ENCODE data around the gene DNPH1.

DNPH1 gene

DNA sequence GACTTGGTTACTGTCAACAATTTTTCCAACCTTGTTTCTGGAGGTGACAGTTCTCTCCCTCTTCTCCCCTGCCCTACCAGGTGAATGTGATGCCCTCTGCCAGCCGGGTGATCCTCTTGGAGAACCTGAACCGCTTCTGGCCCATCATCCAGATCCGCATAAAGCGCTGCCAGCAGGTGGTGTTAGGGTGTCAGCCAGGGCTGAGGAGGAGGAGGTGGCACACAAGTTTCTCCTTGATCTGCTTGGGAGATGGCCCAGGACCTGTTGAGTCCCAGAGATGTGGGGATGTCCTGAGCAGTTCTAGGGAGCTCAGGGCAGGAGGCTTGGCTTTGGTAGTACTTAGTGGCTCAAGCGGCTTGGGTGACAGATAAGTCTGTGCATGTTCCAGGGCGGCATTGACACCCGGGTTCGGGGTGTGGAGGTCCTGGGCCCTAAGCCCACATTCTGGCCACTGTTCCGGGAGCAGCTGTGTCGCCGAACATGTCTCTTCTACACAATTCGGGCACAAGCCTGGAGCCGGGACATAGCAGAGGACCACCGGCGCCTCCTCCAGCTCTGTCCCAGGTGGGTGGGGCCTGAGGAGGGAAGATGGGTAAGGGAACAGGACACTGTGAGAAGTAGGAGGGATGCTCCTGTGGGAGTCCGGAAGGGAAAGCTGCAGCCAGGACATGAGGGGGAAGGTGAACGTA lies 26.1 kb downstream of the DNPH1 start:
- TF ChIP-seq ZBTB7A (IDR thresholded peaks at IDR 0.05; ENCODE audit: low read depth) = no peak
- TF ChIP-seq, protein P1, sequence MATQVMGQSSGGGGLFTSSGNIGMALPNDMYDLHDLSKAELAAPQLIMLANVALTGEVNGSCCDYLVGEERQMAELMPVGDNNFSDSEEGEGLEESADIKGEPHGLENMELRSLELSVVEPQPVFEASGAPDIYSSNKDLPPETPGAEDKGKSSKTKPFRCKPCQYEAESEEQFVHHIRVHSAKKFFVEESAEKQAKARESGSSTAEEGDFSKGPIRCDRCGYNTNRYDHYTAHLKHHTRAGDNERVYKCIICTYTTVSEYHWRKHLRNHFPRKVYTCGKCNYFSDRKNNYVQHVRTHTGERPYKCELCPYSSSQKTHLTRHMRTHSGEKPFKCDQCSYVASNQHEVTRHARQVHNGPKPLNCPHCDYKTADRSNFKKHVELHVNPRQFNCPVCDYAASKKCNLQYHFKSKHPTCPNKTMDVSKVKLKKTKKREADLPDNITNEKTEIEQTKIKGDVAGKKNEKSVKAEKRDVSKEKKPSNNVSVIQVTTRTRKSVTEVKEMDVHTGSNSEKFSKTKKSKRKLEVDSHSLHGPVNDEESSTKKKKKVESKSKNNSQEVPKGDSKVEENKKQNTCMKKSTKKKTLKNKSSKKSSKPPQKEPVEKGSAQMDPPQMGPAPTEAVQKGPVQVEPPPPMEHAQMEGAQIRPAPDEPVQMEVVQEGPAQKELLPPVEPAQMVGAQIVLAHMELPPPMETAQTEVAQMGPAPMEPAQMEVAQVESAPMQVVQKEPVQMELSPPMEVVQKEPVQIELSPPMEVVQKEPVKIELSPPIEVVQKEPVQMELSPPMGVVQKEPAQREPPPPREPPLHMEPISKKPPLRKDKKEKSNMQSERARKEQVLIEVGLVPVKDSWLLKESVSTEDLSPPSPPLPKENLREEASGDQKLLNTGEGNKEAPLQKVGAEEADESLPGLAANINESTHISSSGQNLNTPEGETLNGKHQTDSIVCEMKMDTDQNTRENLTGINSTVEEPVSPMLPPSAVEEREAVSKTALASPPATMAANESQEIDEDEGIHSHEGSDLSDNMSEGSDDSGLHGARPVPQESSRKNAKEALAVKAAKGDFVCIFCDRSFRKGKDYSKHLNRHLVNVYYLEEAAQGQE (IDR thresholded peaks at IDR 0.05; ENCODE audit: low read depth) = no peak
- TF ChIP-seq, protein P2, sequence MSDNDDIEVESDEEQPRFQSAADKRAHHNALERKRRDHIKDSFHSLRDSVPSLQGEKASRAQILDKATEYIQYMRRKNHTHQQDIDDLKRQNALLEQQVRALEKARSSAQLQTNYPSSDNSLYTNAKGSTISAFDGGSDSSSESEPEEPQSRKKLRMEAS (IDR thresholded peaks at IDR 0.05) = no peak
- TF ChIP-seq CEBPB (IDR thresholded peaks at IDR 0.05) = no peak

DNA sequence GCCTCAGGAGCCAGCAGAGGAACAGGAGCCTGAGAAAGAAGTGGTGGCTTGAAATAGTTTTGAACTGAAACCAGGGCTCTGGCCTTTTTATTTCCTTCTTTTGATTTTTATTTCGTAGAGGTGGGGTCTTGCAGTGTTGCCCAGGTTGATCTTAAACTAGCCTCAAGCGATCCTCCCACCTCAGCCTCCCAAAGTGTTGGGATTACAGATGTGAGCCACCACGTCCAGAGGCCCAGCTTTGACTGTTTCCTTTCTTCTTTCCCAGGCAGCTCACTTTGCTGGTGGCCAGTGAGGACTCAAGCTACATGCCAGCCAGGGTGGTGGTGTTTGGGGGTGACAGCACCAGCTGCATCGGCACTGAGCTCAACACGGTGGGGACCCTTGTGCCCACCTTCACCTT lies 26.8 kb downstream of the DNPH1 start:
- TF ChIP-seq CREB1 (IDR thresholded peaks at IDR 0.05; ENCODE audit: low read depth) = no peak
- no peak for TF ChIP-seq TAF1 (IDR thresholded peaks at IDR 0.05; ENCODE audit: low read depth)
- no peak for TF ChIP-seq EGR1 (IDR thresholded peaks at IDR 0.05)

DNA sequence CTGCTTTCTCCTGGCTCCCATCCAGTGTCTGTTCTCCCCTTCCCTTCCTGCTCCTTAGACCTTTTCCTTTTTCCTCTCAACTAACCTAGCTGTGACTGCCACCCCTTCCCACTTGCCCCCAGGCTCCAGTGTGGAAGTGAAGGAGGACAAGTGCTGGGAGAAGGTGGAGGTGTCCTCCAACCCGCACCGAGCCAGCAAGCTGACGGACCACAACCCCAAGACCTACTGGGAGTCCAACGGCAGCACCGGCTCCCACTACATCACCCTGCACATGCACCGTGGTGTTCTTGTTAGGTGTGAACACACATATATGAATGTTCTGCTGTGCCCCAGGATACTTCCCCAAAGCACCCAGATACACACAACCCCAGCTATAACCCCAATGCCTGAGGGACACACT lies 28.7 kb downstream of the DNPH1 start:
- TF ChIP-seq, protein P1 (IDR thresholded peaks at IDR 0.05; ENCODE audit: low read depth) = no peak
- no peak for TF ChIP-seq NFIC (IDR thresholded peaks at IDR 0.05)
- no peak for TF ChIP-seq FOXM1 (IDR thresholded peaks at IDR 0.05; ENCODE audit: borderline replicate concordance, low read depth)
- no peak for TF ChIP-seq TCF12 (IDR thresholded peaks at IDR 0.05; ENCODE audit: low read depth)
- TF ChIP-seq ZBTB7A (IDR thresholded peaks at IDR 0.05; ENCODE audit: low read depth) = no peak
- TF ChIP-seq, protein P2 (IDR thresholded peaks at IDR 0.05) = no peak
- TF ChIP-seq, protein P3, sequence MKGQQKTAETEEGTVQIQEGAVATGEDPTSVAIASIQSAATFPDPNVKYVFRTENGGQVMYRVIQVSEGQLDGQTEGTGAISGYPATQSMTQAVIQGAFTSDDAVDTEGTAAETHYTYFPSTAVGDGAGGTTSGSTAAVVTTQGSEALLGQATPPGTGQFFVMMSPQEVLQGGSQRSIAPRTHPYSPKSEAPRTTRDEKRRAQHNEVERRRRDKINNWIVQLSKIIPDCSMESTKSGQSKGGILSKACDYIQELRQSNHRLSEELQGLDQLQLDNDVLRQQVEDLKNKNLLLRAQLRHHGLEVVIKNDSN (IDR thresholded peaks at IDR 0.05) = no peak
- no peak for TF ChIP-seq TAF1 (IDR thresholded peaks at IDR 0.05; ENCODE audit: low read depth)

DNA sequence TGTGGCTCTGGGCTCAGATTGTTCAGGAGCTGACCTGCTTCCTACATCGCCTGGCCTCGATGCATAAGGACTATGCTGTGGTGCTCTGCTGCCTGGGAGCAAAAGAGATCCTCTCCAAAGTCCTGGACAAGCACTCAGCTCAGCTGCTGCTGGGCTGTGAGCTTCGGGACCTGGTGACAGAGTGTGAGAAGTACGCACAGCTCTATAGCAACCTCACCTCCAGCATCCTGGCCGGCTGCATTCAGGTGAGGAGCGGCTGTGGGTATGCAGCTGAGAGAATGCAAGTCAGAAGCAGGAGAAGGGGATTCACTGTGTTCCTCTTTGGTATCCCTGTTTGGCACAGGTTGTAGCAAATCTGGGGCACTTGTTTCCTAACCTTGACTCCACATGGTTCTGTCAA lies 29.4 kb downstream of the DNPH1 start:
- TF ChIP-seq NFIC (IDR thresholded peaks at IDR 0.05) (no peak), TCF12 (IDR thresholded peaks at IDR 0.05; ENCODE audit: low read depth) (no peak), FOXM1 (IDR thresholded peaks at IDR 0.05; ENCODE audit: borderline replicate concordance, low read depth) (no peak), CEBPB (IDR thresholded peaks at IDR 0.05) (no peak), ZBTB7A (IDR thresholded peaks at IDR 0.05; ENCODE audit: low read depth) (no peak), YY1 (IDR thresholded peaks at IDR 0.05; ENCODE audit: low read depth) (no peak), TEAD4 (IDR thresholded peaks at IDR 0.05) (no peak), EP300 (IDR thresholded peaks at IDR 0.05; ENCODE audit: borderline replicate concordance) (no peak), TAF1 (IDR thresholded peaks at IDR 0.05; ENCODE audit: low read depth) (no peak), RAD21 (IDR thresholded peaks at IDR 0.05; ENCODE audit: low read depth) (no peak), CREB1 (IDR thresholded peaks at IDR 0.05; ENCODE audit: low read depth) (no peak), EGR1 (IDR thresholded peaks at IDR 0.05) (no peak)
- TF ChIP-seq, protein P3 (IDR thresholded peaks at IDR 0.05) = no peak
- TF ChIP-seq, protein P1 (IDR thresholded peaks at IDR 0.05; ENCODE audit: low read depth) = no peak
- TF ChIP-seq, protein P2 (IDR thresholded peaks at IDR 0.05) = no peak

DNA sequence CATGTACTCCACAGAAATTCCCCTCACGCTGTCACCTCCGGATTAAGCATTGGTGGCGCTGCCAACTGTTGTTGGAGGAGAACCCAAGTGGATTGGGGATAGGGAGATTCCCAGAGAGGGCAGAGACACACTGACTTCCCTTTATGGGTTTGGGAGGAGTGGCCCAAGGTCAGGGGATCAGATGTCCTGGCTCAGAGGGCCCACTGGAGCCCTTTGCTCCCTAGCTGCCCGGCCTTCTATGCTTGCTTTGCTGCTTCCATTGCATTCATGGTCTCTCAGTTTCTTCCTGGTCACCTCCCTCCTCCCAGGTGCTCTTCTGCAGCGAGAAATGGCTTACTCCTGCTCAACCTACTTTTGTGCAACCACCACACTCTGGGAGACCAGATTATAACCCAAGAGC lies 32.9 kb downstream of the DNPH1 start:
- TF ChIP-seq, protein P2 (IDR thresholded peaks at IDR 0.05) = no peak
- TF ChIP-seq NFIC (IDR thresholded peaks at IDR 0.05) (no peak), EGR1 (IDR thresholded peaks at IDR 0.05) (no peak), TEAD4 (IDR thresholded peaks at IDR 0.05) (no peak), CREB1 (IDR thresholded peaks at IDR 0.05; ENCODE audit: low read depth) (no peak), TCF12 (IDR thresholded peaks at IDR 0.05; ENCODE audit: low read depth) (no peak), ZBTB7A (IDR thresholded peaks at IDR 0.05; ENCODE audit: low read depth) (no peak), YY1 (IDR thresholded peaks at IDR 0.05; ENCODE audit: low read depth) (no peak), RAD21 (IDR thresholded peaks at IDR 0.05; ENCODE audit: low read depth) (no peak), CEBPB (IDR thresholded peaks at IDR 0.05) (no peak)
- TF ChIP-seq, protein P3 (IDR thresholded peaks at IDR 0.05) = no peak
